ENCODE results near the gene SYNGR2. TPM values are rescaled to one million over a fixed set of nuclear protein-coding genes. Genes with fewer than 3 reads are reported as not detected.

The SYNGR2 gene
- total and polyA plus RNA-seq, 8 donors, result 39.0 to 227 (median 48.6) TPM

- H3K36me3 ChIP-seq, result no peaks in the 10 kb centered on the region
These were observed 11.0 kb downstream of the SYNGR2 start for GRCh38 chr17:78179372-78179771.

GRCh38 chr17:78180083-78180482 lies 11.7 kb downstream of the SYNGR2 start:
- no peak for ATAC-seq
- TF ChIP-seq CTCF (IDR thresholded peaks at IDR 0.05), result no peak
- DNase-seq, result no peak
- Histone ChIP-seq H3K36me3 (no peaks in the 10 kb centered on the region), H3K9me3 (no peaks in the 10 kb centered on the region), H3K4me1 (peaks cover 12 to 54% of the 10 kb centered on the region in 2 donors), H3K27me3 (no peaks in the 10 kb centered on the region), H3K27ac (peak overlapping the region; percentile 20 to 54), H3K4me3 (no peak overlapping the region)
- intact Hi-C loops (cut with DNase I), result no loop called here

More at GRCh38 chr17:78179372-78179771, 11.0 kb downstream of the SYNGR2 start:
- H3K4me3 ChIP-seq, result no peak overlapping the region
- H3K4me1 ChIP-seq, result peaks cover 16 to 56% of the 10 kb centered on the region in 2 donors
- H3K27ac ChIP-seq, result peak overlapping the region in 1 of 2 donors; percentile 54
- H3K27me3 ChIP-seq, result no peaks in the 10 kb centered on the region
- DNase-seq, result peak in 2 of 4 donors; percentile 69 to 85
- no peaks in the 10 kb centered on the region for H3K9me3 ChIP-seq
- ATAC-seq, result peak; percentile 49
- intact Hi-C loops (cut with DNase I), result no loop called here
- TF ChIP-seq CTCF (IDR thresholded peaks at IDR 0.05), result no peak

- TF ChIP-seq CTCF (IDR thresholded peaks at IDR 0.05), result no peak
- ATAC-seq, result no peak
- intact Hi-C loops (cut with DNase I), result no loop called here
- Histone ChIP-seq H3K4me1 (peaks cover 7 to 52% of the 10 kb centered on the region in 2 donors), H3K36me3 (no peaks in the 10 kb centered on the region), H3K4me3 (no peak overlapping the region), H3K9me3 (no peaks in the 10 kb centered on the region), H3K27me3 (no peaks in the 10 kb centered on the region), H3K27ac (peak overlapping the region; percentile 20 to 54)
- no peak for DNase-seq
These were observed 12.1 kb downstream of the SYNGR2 start for GRCh38 chr17:78180508-78180907.

- no peak for ATAC-seq
These were observed 14.1 kb downstream of the SYNGR2 start for GRCh38 chr17:78182504-78182903.

GRCh38 chr17:78183916-78184315 lies 15.5 kb downstream of the SYNGR2 start:
- peaks cover 6 to 62% of the 10 kb centered on the region in 2 donors for H3K4me1 ChIP-seq

More at GRCh38 chr17:78182504-78182903, 14.1 kb downstream of the SYNGR2 start:
- Histone ChIP-seq H3K9me3 (no peaks in the 10 kb centered on the region), H3K36me3 (no peaks in the 10 kb centered on the region), H3K4me3 (no peak overlapping the region), H3K27me3 (no peaks in the 10 kb centered on the region), H3K4me1 (peaks cover 0 to 54% of the 10 kb centered on the region in 2 donors), H3K27ac (no peak overlapping the region)
- DNase-seq, result no peak
- intact Hi-C loops (cut with DNase I), result no loop called here
- TF ChIP-seq CTCF (IDR thresholded peaks at IDR 0.05), result no peak

More at GRCh38 chr17:78183916-78184315, 15.5 kb downstream of the SYNGR2 start:
- ATAC-seq (no peak), DNase-seq (no peak)
- H3K4me3 ChIP-seq, result no peak overlapping the region
- no peak for TF ChIP-seq CTCF (IDR thresholded peaks at IDR 0.05)
- H3K36me3 ChIP-seq, result no peaks in the 10 kb centered on the region
- no peaks in the 10 kb centered on the region for H3K27me3 ChIP-seq
- H3K9me3 ChIP-seq, result no peaks in the 10 kb centered on the region
- H3K27ac ChIP-seq, result no peak overlapping the region
- intact Hi-C loops (cut with DNase I), result no loop called here

All from left lung (tissue), 10 donors.